Thyroid gland (tissue), 4 donors: ENCODE results near the gene RGSL1.

Experiments used
- POLR2A ChIP-seq, 2 donors: fragments of 450-650 bp; IDR thresholded peaks; one replicate each; pipeline ENCODE4 v1.6.1; 2017; ENCODE audit warnings: antibody characterized with exemption in 2 of 2, mild to moderate bottlenecking in 2 of 2, moderate library complexity in 1 of 2
- TF ChIP-seq, protein P1 (sequence below), 6 experiments: fragments of 200-600 bp in 3 of 6; fragments of 450-650 bp in 3 of 6; sonication (generic) in 3 of 6; IDR thresholded peaks; one replicate each; pipeline ENCODE4 v1.5.1; 2016 to 2019; ENCODE audit warnings: antibody characterized with exemption in 6 of 6, mild to moderate bottlenecking in 2 of 6, inconsistent platforms in 1 of 6, moderate library complexity in 1 of 6

DNA sequence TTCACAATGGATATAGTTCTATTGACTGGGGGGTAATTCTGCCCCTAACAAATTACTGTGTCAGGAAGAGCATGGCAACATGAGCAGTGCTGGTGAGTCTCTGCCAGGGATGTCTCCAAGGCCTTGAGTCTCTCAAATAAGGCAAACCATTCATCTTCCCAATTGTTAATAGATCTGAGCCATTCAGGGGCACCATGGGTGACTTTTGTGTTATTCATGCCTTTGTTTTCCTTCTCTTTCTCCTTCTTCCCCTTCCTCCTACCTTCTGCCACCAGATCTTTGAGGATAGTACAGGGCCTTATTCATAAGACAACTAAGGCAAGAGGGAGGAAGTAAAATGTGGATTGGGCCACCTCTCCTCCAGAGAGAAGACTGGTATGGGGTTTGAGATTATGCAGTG, at the start of gene RGSL1:
- no peak for TF ChIP-seq POLR2A (IDR thresholded peaks at IDR 0.05)
- TF ChIP-seq, protein P1, sequence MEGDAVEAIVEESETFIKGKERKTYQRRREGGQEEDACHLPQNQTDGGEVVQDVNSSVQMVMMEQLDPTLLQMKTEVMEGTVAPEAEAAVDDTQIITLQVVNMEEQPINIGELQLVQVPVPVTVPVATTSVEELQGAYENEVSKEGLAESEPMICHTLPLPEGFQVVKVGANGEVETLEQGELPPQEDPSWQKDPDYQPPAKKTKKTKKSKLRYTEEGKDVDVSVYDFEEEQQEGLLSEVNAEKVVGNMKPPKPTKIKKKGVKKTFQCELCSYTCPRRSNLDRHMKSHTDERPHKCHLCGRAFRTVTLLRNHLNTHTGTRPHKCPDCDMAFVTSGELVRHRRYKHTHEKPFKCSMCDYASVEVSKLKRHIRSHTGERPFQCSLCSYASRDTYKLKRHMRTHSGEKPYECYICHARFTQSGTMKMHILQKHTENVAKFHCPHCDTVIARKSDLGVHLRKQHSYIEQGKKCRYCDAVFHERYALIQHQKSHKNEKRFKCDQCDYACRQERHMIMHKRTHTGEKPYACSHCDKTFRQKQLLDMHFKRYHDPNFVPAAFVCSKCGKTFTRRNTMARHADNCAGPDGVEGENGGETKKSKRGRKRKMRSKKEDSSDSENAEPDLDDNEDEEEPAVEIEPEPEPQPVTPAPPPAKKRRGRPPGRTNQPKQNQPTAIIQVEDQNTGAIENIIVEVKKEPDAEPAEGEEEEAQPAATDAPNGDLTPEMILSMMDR (IDR thresholded peaks at IDR 0.05), result no peak
